Measurements from ENCODE around the gene CLIP1.
"Not testable (repeated sequence)": the region's sequence is repeated elsewhere in the genome, so short reads cannot be mapped to it uniquely, and the experiment has no call there.

CLIP1 gene

DNA sequence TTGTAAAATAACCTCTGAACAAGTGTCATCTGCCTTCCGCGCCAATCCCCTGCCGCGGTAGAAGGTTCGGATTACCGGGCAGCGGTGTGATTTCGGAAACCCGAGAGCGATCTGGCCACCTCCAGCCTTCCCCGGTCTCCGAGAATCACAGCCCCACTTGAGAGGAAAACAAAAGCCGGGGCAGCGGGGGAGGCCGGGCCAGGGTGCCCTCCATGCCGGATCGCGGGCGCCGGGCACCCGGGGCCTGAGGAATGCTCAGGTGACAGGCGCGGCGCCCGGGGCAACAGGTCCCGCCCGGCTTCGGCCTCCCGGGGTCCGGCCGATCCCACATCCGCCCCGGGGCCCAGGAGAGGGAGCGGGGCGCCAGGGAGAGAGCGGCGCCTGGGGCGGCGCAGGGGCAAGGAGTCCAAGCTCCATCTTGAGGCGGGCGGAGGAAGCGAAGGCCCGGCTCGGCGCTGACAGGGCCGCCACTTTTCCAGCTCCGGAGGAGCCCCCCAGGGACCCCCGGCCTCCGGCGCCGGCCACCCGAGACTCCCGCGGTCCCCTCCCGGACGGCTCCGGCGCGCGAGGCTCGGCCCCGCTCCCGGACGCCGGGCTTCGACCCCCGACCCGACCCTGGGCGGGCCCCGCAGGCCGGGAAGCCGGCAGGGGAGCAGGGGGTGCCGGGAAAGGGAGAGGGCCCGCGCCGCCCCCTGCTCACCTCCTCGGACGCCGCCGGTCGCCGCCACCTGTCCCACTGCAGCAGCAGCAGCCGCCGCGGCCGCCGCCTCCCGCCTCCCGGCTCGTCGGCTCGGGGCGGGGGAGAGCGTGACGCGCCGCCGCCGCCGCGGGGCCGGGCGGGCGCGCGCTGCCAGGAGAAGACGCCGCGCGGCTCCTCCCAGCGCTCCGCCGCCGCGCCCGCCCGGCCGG, at the start of gene CLIP1:
Gene CLIP1 (minus strand): TSS at position 849 of the 909 bp plus-strand sequence. CDS start 42,217 bp downstream, outside the sequence.
- Histone ChIP-seq H3K4me2 (ENCODE audit: insufficient read depth, low read length) (peak within 1 kb of the TSS; percentile 82), H4K20me1 (ENCODE audit: insufficient read depth, low read length) (peaks cover 7% of the 10 kb centered on the region; the same call in 1 of the 2 replicates), H3K79me2 (ENCODE audit: insufficient read depth, low read length) (peaks cover 47% of the 10 kb centered on the region), H3K36me3 (ENCODE audit: insufficient read depth, low read length) (peaks cover 2% of the 10 kb centered on the region), H2AFZ (ENCODE audit: low read depth, low read length) (peak within 1 kb of the TSS; percentile 94), H3K9ac (ENCODE audit: low read depth, low read length) (peak within 1 kb of the TSS; percentile 90), H3K9me3 (ENCODE audit: insufficient read depth, low read length, severe bottlenecking) (no peaks in the 10 kb centered on the region), H3K4me1 (ENCODE audit: insufficient read depth, low read length) (peaks cover 27% of the 10 kb centered on the region), H3K27me3 (ENCODE audit: insufficient read depth, low read length, poor library complexity) (no peaks in the 10 kb centered on the region), H3K4me3 (ENCODE audit: low read depth in 1 of 2, low read length in 2 of 2) (peak within 1 kb of the TSS; percentile 97), H3K27ac (ENCODE audit: low read length) (peak within 1 kb of the TSS; percentile 77)
- DNase-seq, result peak; percentile 60
- TF ChIP-seq, protein P1, sequence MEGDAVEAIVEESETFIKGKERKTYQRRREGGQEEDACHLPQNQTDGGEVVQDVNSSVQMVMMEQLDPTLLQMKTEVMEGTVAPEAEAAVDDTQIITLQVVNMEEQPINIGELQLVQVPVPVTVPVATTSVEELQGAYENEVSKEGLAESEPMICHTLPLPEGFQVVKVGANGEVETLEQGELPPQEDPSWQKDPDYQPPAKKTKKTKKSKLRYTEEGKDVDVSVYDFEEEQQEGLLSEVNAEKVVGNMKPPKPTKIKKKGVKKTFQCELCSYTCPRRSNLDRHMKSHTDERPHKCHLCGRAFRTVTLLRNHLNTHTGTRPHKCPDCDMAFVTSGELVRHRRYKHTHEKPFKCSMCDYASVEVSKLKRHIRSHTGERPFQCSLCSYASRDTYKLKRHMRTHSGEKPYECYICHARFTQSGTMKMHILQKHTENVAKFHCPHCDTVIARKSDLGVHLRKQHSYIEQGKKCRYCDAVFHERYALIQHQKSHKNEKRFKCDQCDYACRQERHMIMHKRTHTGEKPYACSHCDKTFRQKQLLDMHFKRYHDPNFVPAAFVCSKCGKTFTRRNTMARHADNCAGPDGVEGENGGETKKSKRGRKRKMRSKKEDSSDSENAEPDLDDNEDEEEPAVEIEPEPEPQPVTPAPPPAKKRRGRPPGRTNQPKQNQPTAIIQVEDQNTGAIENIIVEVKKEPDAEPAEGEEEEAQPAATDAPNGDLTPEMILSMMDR (IDR thresholded peaks at IDR 0.05; ENCODE audit: borderline replicate concordance, extremely low read depth, low read length, poor library complexity, severe bottlenecking), result peak; percentile 56
- no peak for TF ChIP-seq EZH2 (IDR thresholded peaks at IDR 0.05; ENCODE audit: borderline replicate concordance, low read depth, low read length, severe bottlenecking)
- ATAC-seq (ENCODE audit: insufficient read depth, low read depth), result peak; percentile 82

DNA sequence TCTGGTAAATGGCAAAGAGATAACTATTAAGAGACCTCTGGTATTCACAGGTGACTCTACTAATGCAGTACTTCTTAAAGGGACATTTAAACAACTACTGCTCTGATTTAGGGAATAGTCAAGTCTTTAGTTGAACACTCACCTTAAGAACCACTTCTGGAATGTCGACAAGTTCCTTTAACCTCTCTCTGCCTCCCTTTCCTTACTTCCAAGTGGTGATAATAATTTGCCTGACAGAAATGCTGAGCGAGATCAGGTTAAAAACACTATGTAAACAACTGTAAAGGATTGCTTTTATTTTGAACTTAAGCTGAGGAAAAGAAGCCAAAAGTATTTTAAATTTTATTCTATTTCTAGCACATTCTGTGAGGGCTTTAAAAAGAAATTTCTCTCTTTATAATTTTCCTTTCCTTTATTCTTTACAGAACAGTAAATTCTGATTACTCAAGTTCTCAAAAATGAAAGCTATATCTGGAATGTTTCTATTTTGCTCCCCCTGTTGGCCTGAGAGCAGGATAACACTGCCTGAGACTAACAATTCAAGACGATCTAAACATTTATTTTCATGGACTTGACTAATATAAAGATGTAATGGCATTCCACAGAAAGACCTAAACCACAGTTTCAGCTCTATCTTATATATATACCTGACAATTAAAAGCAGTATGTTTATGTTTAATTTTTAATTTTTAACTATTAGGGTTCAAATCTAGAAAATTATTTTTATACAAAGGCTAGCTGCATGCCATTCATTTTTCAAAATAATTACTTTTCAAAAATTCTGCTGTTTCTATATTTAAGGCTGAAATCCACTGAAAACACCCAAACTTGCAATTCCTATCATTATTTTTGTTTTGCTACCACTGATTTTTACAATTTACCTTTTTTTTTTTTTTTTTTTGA, 49.1 kb upstream of the CLIP1 start:
- Histone ChIP-seq H3K9ac (ENCODE audit: low read depth, low read length) (no peak overlapping the region), H3K27ac (ENCODE audit: low read length) (no peak overlapping the region), H2AFZ (ENCODE audit: low read depth, low read length) (no peak overlapping the region), H3K4me2 (ENCODE audit: insufficient read depth, low read length) (no peak overlapping the region), H3K4me3 (ENCODE audit: low read depth in 1 of 2, low read length in 2 of 2) (no peak overlapping the region), H3K79me2 (ENCODE audit: insufficient read depth, low read length) (no peaks in the 10 kb centered on the region), H3K36me3 (ENCODE audit: insufficient read depth, low read length) (peaks cover 47% of the 10 kb centered on the region), H4K20me1 (ENCODE audit: insufficient read depth, low read length) (peaks cover 4% of the 10 kb centered on the region; the same call in 1 of the 2 replicates), H3K27me3 (ENCODE audit: insufficient read depth, low read length, poor library complexity) (no peaks in the 10 kb centered on the region), H3K4me1 (ENCODE audit: insufficient read depth, low read length) (no peaks in the 10 kb centered on the region), H3K9me3 (ENCODE audit: insufficient read depth, low read length, severe bottlenecking) (no peaks in the 10 kb centered on the region)
- TF ChIP-seq EZH2 (IDR thresholded peaks at IDR 0.05; ENCODE audit: borderline replicate concordance, low read depth, low read length, severe bottlenecking), result no peak
- TF ChIP-seq, protein P1 (IDR thresholded peaks at IDR 0.05; ENCODE audit: borderline replicate concordance, extremely low read depth, low read length, poor library complexity, severe bottlenecking), result peak; percentile 89
- DNase-seq (no peak), ATAC-seq (ENCODE audit: insufficient read depth, low read depth) (peak; percentile 77)

DNA sequence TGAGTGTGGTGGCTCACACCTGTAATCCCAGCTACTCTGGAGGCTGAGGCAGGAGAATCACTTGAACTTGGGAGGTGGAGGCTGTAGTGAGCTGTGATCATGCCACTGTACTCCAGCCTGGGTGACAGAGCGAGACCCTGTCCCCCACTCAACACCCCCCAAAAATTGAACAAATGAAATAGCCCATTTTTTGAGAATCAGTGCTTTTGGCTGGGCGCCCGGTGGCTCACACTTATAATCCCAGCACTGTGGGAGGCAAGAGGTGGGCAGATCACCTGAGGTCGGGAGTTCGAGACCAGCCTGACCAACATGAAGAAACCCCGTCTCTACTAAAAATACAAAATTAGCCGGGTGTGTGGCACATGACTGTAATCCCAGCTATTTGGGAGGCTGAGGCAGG, 48.1 kb upstream of the CLIP1 start:
- not testable (repeated sequence) for H3K9me3 ChIP-seq (ENCODE audit: insufficient read depth, low read length, severe bottlenecking); DNase-seq; H2AFZ ChIP-seq (ENCODE audit: low read depth, low read length); ATAC-seq (ENCODE audit: insufficient read depth, low read depth); H3K4me1 ChIP-seq (ENCODE audit: insufficient read depth, low read length); H3K27ac ChIP-seq (ENCODE audit: low read length); H3K9ac ChIP-seq (ENCODE audit: low read depth, low read length); H4K20me1 ChIP-seq (ENCODE audit: insufficient read depth, low read length); H3K27me3 ChIP-seq (ENCODE audit: insufficient read depth, low read length, poor library complexity); H3K4me3 ChIP-seq (ENCODE audit: low read depth in 1 of 2, low read length in 2 of 2); H3K79me2 ChIP-seq (ENCODE audit: insufficient read depth, low read length); H3K4me2 ChIP-seq (ENCODE audit: insufficient read depth, low read length)
- peaks cover 37% of the 10 kb centered on the region for H3K36me3 ChIP-seq (ENCODE audit: insufficient read depth, low read length)

DNA sequence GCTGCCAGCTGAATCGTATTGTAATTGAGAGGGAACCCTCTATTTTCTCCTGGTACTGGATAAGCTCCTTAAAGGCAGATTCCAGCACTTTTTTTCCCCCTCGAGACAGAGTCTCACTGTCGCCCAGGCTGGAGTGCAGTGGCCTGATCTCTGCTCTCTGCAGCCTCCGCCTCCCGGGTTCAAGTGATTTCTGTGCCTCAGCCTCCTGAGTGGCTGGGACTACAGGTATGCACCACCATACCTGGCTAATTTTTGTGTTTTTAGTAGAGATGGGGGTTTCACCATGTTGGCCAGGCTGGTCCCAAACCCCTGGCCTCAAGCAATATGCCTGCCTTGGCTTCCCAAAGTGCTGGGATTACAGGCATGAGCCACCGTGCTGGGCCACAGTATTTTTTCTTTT, 47.4 kb upstream of the CLIP1 start:
- not testable (repeated sequence) for H3K4me3 ChIP-seq (ENCODE audit: low read depth in 1 of 2, low read length in 2 of 2); H2AFZ ChIP-seq (ENCODE audit: low read depth, low read length); H3K4me1 ChIP-seq (ENCODE audit: insufficient read depth, low read length); H3K27ac ChIP-seq (ENCODE audit: low read length); ATAC-seq (ENCODE audit: insufficient read depth, low read depth); H3K9ac ChIP-seq (ENCODE audit: low read depth, low read length); H4K20me1 ChIP-seq (ENCODE audit: insufficient read depth, low read length); H3K4me2 ChIP-seq (ENCODE audit: insufficient read depth, low read length); H3K79me2 ChIP-seq (ENCODE audit: insufficient read depth, low read length); H3K27me3 ChIP-seq (ENCODE audit: insufficient read depth, low read length, poor library complexity); H3K9me3 ChIP-seq (ENCODE audit: insufficient read depth, low read length, severe bottlenecking)
- peak; percentile 2 for DNase-seq
- peaks cover 30% of the 10 kb centered on the region for H3K36me3 ChIP-seq (ENCODE audit: insufficient read depth, low read length)
